Keratinocyte (primary cell): ENCODE measurements around the gene PTPN2.

Source experiments
- CTCF ChIP-seq, 3 experiments: IDR thresholded peaks in 1 of 3; conservative IDR thresholded peaks in 1 of 3; optimal IDR thresholded peaks in 1 of 3; 2 replicates in 2 of 3; 3 replicates in 1 of 3; pipeline versions ENCODE3 to v1.5.1; 2011; ENCODE audit warnings: low read length in 3 of 3, mild to moderate bottlenecking in 3 of 3, moderate library complexity in 2 of 3, control low read depth in 1 of 3, inconsistent platforms in 1 of 3; ENCODE audit not compliant: insufficient read depth in 2 of 3; ENCODE audit errors: extremely low read depth in 1 of 3
- EZH2 ChIP-seq: IDR thresholded peaks from one replicate; pipeline ENCODE4 v1.6.1; 2012; ENCODE audit warnings: inconsistent platforms, mild to moderate bottlenecking, low read length, moderate library complexity

DNA sequence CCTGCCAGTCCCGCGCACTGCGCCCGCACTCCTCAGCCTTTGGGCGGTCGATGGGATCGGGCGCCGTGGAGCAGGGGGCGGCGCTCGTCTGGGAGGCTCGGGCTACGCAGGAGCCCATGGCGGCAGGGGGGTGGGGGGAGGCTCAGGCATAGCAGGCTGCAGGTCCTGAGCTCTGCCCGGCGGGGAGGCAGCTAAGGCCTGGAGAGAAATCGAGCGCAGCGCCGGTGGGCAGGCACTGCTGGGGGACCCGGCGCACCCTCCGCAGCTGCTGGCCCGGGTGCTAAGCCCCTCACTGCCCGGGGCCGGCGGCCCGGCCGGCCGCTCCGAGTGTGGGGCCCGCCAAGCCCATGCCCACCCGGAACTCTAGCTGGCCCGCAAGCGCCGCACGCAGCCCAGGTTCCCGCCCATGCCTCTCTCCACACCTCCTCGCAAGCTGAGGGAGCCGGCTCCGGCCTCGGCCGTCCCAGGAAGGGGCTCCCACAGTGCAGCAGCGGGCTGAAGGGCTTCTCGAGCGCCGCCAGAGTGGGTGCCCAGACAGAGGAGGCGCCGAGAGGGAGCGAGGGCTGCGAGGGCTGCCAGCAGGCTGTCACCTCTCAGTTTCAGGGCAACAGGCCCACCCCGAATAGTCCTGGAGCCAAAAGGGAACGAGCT is 107.1 kb downstream of the PTPN2 start:
- TF ChIP-seq CTCF (optimal IDR thresholded peaks at IDR 0.05 in 1 of 3, IDR thresholded peaks at IDR 0.05 in 1 of 3, conservative IDR thresholded peaks at IDR 0.05 in 1 of 3; ENCODE audit: extremely low read depth in 1 of 3, insufficient read depth in 2 of 3, low read length in 3 of 3): no peak
- no peak for TF ChIP-seq EZH2
